COLO668 (cell line): ENCODE data around the gene HLA-DRB1.
"Not testable (repeated sequence)": the region's sequence is repeated elsewhere in the genome, so short reads cannot be mapped to it uniquely, and the experiment has no call there.

Experiments used
- DNase-seq: peaks from one replicate; lab custom pipeline; 2025; ENCODE audit not compliant: unreplicated experiment; lab: John Stamatoyannopoulos, UW

The HLA-DRB1 gene

GRCh38 chr6:32562940-32563339 is 26.7 kb downstream of the HLA-DRB1 start:
- DNase-seq = no peak

- no peak for DNase-seq
Observed at GRCh38 chr6:32559747-32560146, 29.9 kb downstream of the HLA-DRB1 start.

GRCh38 chr6:32558426-32559057 is 31.1 kb downstream of the HLA-DRB1 start:
- no peak for DNase-seq

GRCh38 chr6:32554116-32554965 is 35.3 kb downstream of the HLA-DRB1 start:
- DNase-seq = no peak

- DNase-seq = no peak
Observed at GRCh38 chr6:32553037-32553742, 36.5 kb downstream of the HLA-DRB1 start.

- no peak for DNase-seq
Observed at GRCh38 chr6:32551410-32551809, 38.2 kb downstream of the HLA-DRB1 start.

GRCh38 chr6:32539839-32540238 is 49.8 kb downstream of the HLA-DRB1 start:
- DNase-seq = no peak

GRCh38 chr6:32530431-32530793 is 59.2 kb downstream of the HLA-DRB1 start:
- not testable (repeated sequence) for DNase-seq

GRCh38 chr6:32529697-32530430 is 59.8 kb downstream of the HLA-DRB1 start, which contains the start of gene HLA-DRB5:
Gene HLA-DRB5 (minus strand): TSS chr6:32530287. CDS start chr6:32530224, 63 bp downstream.
- no peak for DNase-seq
